EH (cell line): Measurements from ENCODE around the gene ST3GAL4.

Experiments
- DNase-seq: peaks from one replicate; pipeline ENCODE4 v3.0.0-alpha.2; 2015; ENCODE audit warnings: low read depth

ST3GAL4 gene

DNA sequence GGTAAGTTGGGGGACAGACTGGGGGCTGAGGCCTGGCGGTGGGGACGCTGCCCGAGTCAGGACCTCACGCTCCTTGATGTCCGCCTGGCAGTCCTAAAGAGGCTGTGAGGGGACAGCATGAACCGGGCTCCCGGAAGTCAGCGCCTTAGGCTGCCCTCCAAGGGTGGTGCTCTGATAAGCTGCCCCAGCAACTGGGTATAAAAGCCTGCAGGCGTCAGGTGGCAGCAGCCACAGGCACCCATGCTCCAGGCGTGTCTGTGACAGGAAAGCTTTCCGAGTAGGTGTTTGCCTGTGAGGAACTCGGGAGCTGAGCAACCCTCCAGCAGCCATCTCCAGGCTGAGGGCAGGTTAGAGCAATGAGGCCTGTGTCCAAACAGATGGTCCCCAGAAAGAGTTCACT is 53.0 kb downstream of the ST3GAL4 start:
- DNase-seq = no peak

DNA sequence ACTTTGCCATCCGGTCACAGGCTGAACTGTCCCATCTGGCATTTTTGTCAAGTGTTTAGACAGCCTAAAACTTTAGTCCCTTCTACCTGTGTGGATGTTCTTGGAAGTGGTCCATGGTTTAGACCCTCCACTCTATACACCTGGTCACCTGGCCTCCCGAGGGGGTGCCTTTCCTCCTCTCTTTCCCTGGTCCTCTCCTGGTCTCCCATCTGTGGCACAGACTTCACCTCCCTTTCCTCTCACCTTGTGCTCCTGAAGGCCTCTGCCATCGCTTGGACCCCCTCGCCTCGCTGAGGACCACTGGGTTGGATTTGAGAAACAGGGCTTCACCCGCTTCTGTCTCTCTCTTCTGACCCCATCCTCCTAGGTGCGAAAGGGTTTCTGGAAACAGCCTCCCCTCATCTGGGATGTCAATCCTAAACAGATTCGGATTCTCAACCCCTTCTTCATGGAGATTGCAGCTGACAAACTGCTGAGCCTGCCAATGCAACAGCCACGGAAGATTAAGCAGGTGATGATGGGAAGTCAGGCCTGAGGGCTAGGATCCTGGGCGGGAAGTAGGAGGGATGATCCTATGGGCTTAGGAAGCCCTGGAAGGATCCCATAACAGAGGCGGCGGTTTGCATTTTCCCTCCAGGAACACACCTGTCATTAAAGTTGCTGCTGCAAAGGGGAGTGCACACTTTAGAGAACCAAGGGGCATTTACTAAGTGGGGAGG is 53.6 kb downstream of the ST3GAL4 start:
- no peak for DNase-seq

DNA sequence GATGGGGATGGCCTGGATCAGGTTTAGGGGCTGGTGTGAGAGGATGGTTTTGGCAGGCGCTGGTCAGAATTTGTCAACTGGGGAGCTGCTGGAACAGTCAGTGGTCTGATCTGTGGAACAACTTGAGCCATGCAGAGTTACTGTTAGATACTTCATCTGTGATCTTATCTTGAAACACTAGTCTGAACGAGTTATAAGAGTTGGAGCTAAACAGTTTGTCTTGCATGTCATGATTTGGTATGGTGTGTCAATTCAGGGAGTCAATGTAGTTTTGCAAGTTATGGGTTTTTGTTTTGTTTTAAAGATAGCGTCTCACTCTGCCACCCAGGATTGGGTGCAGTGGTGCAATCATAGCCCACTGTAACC is 54.1 kb downstream of the ST3GAL4 start:
- no peak for DNase-seq

DNA sequence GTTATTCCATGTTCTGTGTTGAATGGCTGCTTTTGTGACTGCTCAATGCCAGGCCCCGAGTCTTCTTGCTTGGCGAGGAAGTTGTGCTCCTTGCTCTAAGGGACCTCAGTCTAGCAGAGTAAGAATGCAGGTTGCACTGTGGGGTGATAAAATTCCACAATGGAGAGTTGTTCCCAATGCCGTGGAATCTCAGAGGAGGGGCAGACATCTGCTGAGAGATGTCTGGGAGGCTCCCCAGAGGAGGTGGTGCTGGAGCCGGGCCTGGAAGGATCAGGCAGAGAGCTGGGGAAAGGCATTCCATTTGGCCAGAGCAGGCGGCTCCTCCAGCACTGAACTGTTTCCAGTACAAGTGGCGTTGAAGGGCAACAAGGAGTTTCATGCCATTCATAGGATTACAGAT is 55.2 kb downstream of the ST3GAL4 start:
- peak; percentile 61 for DNase-seq

DNA sequence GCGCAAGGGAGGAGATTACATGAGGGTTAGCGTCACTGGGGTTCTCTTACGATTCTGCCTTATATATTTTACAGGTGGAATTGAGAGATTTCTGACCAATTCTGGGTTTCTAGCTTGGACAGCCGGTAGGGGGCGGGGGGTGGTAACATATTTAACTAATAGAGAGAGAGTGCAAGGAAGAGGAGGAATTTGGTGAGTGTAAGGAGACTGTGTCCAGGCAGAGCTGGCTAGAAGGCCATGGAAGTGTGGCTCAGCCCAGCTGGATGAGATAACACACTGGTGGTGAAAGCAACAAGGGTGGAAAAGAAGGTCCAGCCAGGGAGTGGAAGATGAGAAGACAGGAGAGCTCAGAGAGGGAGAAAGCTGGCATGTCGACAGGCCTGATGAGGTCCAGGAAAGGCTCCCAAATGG is 56.5 kb downstream of the ST3GAL4 start:
- DNase-seq = peak; percentile 22

DNA sequence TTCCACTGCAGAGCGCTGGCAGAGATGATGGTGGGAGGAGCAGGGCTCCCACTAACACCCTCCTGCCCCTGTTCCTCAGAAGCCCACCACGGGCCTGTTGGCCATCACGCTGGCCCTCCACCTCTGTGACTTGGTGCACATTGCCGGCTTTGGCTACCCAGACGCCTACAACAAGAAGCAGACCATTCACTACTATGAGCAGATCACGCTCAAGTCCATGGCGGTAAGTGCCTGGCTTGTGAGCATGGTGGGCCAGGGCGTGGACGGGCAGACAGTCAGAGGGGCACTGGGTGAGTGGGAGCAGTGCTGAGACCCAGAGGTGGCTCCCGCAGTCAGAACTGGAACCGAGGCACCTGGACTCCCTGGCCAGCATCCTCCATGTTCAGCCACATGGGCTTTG is 57.9 kb downstream of the ST3GAL4 start:
- no peak for DNase-seq

DNA sequence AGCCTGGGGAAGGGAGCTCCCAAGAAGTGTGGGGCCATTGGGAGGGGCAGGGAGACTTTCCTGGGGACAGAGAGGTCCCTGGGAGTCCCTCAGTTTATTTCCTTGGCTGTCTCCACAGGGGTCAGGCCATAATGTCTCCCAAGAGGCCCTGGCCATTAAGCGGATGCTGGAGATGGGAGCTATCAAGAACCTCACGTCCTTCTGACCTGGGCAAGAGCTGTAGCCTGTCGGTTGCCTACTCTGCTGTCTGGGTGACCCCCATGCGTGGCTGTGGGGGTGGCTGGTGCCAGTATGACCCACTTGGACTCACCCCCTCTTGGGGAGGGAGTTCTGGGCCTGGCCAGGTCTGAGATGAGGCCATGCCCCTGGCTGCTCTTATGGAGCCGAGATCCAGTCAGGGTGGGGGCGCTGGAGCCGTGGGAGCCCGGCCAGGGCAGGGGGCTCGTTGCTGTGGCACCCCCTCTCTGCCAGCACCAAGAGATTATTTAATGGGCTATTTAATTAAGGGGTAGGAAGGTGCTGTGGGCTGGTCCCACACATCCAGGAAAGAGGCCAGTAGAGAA is 58.4 kb downstream of the ST3GAL4 start:
- no peak for DNase-seq

DNA sequence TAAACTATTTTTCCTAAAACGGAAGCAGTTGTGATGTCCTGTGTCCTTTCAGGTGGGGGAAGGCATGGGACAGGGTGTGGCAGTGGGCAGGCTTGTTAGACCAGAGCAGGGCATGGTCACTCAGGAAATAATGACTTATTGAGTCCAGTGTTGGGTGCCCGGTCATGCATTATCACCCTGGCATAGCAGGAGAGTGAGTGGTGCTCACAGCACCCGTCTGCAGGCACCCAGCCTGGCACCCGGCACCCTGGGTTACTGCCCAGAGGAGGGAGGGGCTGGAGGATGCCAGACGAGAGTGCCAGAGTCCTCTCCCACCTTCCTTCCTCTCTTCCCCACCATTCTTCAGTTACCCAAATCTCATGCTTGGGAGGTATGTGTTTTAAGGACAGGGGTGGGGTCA is 59.1 kb downstream of the ST3GAL4 start:
- DNase-seq = no peak

DNA sequence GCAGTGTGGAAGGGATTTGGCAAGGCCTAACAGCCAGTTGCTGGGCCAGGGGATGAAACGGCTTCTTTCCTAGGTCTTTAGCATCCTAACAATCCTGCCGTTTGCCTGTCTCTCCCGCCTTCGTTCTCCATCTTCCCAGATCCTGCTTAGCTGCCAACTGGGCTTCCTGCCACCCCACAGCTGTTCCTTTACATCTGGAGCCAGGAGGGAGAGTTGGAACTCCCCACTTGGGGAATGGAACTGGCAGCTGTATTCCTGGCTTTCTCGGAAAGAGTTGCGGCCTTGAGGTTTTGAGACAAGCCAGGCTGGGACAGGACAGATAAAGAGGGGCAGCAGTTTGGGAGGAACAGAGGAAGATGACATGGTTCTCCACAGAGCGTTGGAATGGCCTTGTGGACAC is 59.6 kb downstream of the ST3GAL4 start:
- DNase-seq = no peak

DNA sequence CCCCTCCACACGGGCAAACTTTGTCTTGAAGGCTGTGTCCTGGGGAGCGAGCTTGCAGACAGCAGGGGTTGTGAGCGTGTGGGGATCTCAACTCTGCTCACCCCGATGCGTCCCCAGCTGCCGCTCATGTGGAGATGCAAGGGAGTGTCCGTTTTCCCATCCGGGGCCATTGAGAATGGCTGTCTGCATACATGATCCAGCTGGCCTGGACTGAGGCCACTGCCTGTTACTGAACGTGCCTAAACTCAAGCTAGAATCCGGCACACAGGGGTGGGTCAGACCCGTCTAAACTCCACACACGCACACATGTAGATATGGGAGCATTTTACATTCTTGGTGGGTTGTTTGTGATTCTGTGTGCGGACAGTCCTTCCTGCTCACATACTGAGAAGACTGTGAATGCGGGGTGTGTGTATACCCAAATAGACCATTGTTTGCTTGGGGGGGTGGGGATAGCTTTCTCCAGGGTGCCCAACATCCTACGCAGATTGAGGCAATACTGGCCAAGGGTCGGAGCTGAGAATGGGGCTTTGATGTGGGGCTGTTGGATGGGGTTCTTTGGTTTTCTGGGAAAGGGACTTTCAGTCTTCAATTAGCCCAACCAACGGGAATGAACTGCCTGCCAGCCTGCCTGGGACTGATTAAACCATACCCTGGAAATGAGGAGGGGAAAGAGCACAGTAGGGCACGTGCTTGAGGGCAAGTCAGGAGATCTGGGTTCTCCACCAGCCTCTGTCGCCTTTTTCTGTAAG is 60.4 kb downstream of the ST3GAL4 start:
- DNase-seq = no peak

DNA sequence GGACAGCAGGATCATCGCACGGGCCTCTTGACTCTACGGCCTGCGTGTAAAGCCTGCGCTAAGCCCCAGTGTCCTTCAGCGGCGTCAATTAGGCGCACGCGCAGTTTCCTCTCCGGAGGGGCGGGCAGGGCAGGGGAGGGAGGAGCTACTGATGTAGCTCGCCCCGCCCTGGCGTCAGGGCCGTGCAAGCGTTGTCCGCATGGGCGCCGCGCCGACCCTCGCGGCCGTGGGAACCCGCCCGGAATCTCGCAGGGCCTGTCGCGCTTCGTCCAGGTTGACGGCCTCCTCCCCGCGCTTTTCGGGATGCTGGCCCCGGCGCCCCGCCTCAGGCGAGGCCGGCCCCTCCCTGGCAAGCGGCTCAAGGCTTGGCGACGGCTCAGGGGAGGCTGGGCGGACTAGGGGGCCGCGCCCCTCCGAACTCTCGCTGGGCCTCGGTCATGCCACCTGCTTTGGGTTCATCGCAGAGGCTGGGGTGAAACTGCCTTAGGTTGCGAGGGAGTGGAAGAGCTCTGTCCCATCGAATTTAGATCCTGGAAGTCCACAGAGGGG is 61.1 kb downstream of the ST3GAL4 start:
- DNase-seq = peak; percentile 74

DNA sequence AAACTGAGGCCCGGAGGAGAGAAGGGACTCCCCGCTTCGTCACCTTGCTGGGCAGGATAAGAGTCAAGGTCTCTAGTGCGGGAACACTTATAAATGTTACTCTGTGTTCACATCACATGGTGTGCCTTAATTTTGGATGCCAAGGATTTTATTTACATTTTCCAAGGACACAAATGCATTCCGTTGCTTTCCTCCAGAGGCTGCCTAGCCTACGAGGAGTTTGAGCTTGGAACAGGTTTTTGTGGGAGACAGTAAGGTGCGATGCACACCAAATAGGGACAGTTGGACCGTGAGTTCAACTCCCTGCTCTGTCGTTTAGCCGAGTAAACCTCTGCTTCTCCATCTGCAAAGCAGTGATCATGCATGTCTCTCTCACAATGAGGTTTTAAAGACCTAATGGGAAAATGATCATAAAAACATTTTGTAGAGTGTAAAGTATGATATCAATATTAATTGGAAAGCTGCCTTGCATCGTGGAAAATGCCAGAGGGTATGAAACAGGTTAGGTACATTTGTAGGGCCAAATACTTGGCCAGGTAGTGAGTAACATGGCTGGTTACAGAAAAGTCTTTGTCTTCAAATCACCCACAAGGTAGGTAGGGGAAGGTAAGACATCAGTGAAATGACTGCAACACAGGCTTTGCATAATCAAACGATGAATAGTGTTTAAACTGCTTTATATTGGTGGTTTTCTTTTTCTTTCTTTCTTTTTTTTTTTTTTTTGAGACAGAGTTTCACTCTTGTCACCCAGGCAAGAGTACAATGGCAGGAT is 61.8 kb downstream of the ST3GAL4 start:
- DNase-seq = no peak

DNA sequence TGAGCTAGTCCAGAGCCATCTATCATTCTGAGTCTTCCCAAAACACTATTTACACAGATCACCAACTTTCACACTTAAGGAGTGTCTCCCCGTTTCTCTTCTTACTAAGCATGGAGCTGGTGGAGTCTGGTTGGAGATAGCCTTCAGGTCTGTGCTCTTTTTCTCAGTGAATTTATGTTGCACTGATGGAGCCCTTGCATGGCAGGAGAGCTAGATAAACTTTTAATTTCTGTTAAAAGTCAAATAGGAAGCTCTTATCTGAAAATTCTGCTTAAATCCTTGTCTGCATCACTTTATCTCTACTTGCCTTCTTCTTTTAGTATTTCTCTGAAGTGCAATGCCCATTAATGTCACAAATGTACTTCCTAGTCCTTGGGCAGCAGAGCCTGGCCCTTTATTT is 63.4 kb downstream of the ST3GAL4 start:
- DNase-seq = no peak

DNA sequence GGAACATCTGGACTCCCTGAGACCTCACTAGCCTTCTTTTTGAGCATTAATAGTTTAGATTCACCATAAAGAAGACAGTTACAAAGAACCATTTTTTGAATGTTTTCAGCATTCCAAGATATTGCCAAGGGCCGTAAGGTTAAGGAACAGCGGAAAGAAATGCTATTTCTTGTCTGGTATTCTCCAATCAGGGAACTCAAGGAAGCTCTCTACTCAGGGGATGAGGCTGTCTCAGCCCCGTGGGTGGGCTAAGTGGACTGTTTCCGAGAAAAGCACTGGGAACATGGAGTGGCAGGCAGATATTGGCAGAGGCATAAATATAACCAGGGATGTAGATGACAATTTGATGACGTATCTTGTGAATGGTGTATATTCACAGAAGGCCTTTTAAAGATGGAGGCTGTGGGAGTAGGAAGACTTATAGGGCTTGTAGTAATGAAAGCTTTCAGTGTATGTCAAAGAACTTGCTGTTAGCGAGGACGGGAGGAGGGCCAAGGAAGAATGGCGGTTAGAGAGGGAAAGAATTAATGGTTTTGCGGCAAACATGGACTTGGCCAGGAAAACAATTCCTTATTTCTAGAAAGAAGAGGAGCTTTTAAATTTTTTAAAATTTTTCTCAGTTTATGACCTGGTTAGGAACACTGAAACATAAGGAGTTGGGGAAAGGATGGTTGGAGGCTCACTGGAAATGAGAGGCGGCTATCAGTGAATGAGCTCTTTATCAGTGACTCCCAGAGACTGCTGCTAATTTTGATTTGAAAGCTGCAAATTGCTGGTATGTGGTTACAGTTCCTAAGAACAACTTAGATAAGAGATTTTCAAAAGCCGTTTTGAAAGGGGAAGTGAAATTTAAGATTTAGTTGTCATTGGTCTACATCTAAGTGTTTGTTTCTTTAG is 64.6 kb downstream of the ST3GAL4 start:
- DNase-seq = peak; percentile 45

DNA sequence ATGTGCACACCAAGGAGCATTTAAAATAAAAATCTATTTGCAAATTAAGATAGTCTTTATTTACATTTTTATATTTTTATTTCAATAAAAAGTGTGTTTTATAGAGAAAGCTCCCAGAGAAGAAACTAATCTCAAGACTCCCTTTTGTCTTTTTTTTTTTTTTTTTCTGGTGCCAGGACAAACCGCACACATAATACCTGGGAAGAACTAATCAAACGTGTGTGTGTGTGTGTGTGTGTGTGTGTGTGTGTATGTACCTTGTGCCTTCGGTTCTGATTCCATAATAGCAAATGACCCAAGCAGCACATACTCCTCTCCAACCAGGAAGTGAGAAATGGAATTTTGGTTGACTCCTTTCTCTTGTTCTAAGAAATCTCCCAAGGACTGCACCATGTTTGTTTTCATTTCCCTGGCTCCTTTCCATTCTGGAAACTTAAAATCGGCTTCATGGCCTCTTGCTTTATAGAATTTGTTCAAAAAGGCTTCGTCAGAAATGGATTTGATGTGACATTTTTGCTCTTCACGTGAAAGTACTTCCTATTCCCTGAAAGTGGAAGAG is 65.3 kb downstream of the ST3GAL4 start:
- DNase-seq = no peak

DNA sequence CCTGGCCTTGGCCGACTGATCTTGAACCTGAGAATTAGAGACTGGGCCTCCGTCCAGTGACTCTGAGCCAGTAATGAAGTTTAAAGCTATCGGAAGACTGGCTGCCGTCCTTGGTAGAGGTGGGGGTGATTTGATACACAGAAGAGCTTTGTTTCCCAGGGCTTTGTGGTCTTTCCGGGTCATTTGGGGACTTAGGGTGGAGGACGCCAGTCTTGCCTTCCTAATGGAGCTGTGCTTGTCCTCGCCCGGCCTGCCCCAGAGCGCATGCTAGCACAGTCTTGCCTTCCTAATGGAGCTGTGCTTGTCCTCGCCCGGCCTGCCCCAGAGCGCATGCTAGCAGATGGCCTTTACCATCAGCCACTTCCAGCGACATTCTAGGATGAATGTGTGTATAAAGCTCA is 65.8 kb downstream of the ST3GAL4 start:
- no peak for DNase-seq

DNA sequence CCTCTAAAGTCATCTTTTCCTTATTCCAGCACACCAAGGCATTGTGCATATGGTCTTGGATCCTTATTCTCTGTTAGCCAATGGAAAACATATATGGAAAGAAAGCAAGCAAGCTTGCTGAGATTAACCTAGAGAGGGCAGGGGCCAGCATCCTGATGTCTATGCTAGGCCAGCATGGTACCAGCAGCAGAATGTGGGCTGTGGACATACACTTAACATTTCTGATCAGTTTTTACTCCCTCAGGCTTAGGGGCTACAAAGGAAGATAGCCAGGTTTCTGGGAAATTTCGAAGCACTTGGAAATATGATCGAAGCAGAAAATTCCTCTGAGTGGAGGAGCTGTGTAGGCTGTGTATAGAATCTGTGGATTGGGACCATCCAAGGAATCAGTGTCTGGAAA is 67.0 kb downstream of the ST3GAL4 start:
- no peak for DNase-seq

DNA sequence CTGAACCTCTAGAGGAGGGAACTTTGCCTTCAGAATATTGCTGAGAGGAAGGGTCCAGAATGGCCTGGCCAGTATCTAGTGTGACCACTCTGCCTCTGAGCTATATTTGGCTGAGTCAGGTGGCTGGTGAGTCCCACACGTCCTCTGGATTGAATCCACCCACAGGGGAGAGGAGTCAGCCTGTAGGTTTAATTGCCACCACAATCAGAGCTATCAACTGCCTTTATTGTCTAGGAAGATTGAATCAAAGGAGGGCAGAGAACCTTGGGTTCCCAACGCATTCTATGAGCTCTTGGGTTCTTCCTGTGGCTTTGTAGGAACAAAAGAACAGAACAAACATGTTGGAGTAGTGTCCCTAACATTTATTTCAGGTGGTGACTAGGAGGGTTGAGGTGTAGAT is 67.7 kb downstream of the ST3GAL4 start:
- DNase-seq = no peak

DNA sequence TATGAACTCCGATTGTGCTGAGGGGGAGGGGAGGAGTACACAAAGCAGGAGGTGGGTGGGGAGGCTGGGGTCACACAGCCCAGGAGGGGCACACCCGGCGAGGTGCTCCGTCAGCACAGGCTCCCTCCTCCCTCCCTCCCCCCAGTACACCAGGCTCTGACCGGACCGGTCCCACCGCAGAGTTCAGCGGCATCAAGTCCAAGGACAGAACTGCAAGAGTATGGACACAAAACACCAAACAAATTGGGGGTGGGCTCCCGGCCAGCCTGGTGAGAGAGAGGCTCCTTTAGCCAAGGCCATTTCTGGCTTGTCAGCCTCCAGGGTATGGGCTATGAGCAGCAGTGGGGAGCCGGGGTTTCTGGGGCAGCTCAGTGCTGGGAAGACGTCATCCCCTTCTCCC is 68.3 kb downstream of the ST3GAL4 start:
- no peak for DNase-seq

DNA sequence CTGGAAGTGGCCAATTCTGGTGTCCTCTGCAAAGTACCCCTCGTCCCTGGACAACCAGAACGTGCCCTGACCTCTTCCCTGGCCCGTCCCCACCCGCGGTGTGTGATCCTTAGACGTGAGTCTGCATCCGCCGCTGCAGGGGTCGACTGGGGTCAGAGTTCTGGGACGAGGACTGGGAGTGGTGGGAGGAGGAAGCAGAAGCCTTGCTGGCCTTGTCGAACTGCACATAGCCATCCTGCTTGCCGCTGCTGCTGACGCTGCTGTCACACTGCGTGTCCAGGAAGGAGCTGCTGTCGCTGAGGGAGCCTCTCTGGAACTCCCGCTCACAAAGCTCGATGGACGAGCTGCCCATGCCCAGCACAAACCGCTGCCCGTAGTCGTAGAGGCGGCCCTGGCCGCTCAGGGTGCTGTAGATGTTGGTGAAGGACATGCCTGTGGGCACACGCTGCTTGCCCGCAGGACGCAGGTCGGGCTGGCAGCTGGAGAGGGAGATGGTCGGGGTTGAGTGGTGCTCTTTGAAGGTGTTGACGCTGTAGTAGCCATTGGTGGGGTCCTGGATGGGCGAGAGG is 69.1 kb downstream of the ST3GAL4 start:
- DNase-seq = no peak

DNA sequence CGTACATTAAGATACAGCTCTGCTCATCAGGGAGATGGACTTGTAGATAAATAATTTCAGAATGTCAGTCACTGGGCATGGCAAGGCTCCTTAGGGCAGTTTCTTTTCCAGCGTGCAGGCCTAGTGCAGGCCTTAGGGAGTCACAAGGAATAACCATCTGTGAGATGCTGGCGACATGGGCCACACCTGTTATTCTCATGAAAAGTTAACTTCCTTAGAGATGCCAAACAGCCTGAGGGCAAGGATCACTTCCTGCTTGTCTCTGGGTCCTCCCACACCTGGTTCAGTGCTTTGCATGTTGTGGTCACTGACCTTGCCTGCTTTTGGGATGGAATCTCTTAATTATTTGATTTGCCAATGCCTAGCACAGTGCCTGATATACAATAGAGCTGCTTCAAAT is 70.6 kb downstream of the ST3GAL4 start:
- no peak for DNase-seq
